AG04450 (cell line): ENCODE measurements around the gene ITGAE. TPM values are rescaled to one million over a fixed set of nuclear protein-coding genes. Genes with fewer than 3 reads are reported as not detected.

Experiments used
- CTCF ChIA-PET: fragments of 300-600, 350-600 bp; formaldehyde crosslinking; extraction: SDS; loops from one replicate; lab custom pipeline; 2022; ENCODE audit warnings: antibody characterized with exemption, inconsistent platforms; lab: Charles Lee
- POLR2A ChIA-PET: fragments of 350-600 bp; formaldehyde crosslinking; extraction: SDS; loops from one replicate; lab custom pipeline; 2021; ENCODE audit warnings: antibody characterized with exemption, inconsistent platforms; lab: Yijun Ruan, JAX
- DNase-seq: peaks from one replicate; pipeline ENCODE4 v3.0.0-alpha.2; 2011; ENCODE audit warnings: low read depth, low spot score
- H3K27ac ChIP-seq: one replicate; pipeline ENCODE4 v1.5.1; 2012; ENCODE audit warnings: low read depth, low read length, control low read depth
- H3K27me3 ChIP-seq: one replicate; pipeline ENCODE4 v1.6.0; 2012; ENCODE audit warnings: low read length; ENCODE audit not compliant: control insufficient read depth, insufficient read depth
- H3K4me3 ChIP-seq: 2 replicates; pipeline ENCODE4 v1.5.1; 2011; ENCODE audit warnings: mild to moderate bottlenecking, low read depth, low read length, control low read depth
- H3K9me3 ChIP-seq: 2 replicates; pipeline ENCODE4 v1.5.1; 2012; ENCODE audit warnings: low read length; ENCODE audit not compliant: control insufficient read depth, insufficient read depth
- polyA plus RNA-seq: library from polyadenylated mRNA; depleted of rRNA; stranded (reverse); fragments of >200 nt; gene quantifications from 2 replicates; pipeline ENCODE4 v1.2.3, GENCODE V29; 2011
- TF ChIP-seq, protein P1 (sequence below): IDR thresholded peaks from 2 replicates; pipeline ENCODE4 v1.5.1; 2011; ENCODE audit warnings: low read depth, low read length, control low read depth, inconsistent platforms

Gene ITGAE
- polyA plus RNA-seq, 1 experiment, result 98.1 TPM

DNA sequence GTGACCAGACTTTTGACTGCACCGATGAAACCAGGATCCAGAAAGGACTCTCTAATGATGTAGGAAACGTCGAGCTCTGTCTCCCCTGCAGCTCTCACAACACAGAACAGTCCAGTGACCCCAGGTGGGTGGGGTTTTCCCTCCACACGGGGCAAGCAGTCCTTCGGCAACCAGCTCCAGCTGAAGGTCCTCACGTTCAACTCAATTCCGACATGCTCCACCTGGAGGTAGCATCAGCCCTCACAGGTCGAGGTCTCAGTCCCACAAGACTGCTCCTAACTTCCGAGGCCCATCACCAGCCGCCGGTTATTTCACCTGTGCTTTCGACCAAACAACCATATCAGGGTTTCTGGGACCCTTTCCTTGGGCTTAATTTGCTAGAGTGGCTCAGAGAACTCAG is 28.2 kb downstream of the ITGAE start:
- ChIA-PET CTCF (interaction anchor here (0.6 to 2.0 kb wide), 3 partner anchors 35 to 90 kb away, joined by 3 to 5 read pairs (median 3); no protein-coding TSS in a partner anchor), POLR2A (interaction anchor here (0.6 kb wide), 1 partner anchor 138 kb away, joined by 3 read pairs; no protein-coding TSS in a partner anchor)
- TF ChIP-seq, protein P1, sequence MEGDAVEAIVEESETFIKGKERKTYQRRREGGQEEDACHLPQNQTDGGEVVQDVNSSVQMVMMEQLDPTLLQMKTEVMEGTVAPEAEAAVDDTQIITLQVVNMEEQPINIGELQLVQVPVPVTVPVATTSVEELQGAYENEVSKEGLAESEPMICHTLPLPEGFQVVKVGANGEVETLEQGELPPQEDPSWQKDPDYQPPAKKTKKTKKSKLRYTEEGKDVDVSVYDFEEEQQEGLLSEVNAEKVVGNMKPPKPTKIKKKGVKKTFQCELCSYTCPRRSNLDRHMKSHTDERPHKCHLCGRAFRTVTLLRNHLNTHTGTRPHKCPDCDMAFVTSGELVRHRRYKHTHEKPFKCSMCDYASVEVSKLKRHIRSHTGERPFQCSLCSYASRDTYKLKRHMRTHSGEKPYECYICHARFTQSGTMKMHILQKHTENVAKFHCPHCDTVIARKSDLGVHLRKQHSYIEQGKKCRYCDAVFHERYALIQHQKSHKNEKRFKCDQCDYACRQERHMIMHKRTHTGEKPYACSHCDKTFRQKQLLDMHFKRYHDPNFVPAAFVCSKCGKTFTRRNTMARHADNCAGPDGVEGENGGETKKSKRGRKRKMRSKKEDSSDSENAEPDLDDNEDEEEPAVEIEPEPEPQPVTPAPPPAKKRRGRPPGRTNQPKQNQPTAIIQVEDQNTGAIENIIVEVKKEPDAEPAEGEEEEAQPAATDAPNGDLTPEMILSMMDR, result no peak
- peaks cover 5% of the 10 kb centered on the region for H3K9me3 ChIP-seq
- H3K27me3 ChIP-seq, result no peaks in the 10 kb centered on the region
- DNase-seq, result no peak
- H3K4me3 ChIP-seq, result no peak overlapping the region
- no peak overlapping the region for H3K27ac ChIP-seq

DNA sequence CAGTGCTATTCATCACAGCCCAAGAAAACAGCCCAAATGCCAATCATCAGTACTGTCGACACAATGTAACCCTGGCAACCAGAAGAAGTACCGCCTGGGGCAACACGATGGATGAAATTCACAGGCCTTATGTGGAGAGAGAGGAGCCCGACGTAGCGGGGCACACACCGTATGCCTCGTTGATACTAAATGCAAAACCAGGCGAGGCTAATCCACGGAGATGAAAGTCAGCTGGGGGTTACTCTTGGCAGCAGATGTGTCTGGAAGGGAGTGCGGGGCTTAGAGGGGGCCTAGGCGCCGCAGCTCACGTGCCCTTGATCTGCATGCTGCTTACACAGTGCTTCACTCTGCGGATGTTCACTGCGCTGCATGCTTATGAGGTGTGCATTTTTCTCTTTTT is 29.8 kb downstream of the ITGAE start:
- ChIA-PET CTCF (no interaction called here), POLR2A (interaction anchor here (0.7 kb wide), 1 partner anchor 371 kb away, joined by 4 read pairs; no protein-coding TSS in a partner anchor)
- peaks cover 10% of the 10 kb centered on the region for H3K9me3 ChIP-seq
- H3K4me3 ChIP-seq, result no peak overlapping the region
- H3K27ac ChIP-seq, result no peak overlapping the region
- H3K27me3 ChIP-seq, result no peaks in the 10 kb centered on the region
- TF ChIP-seq, protein P1, result no peak
- no peak for DNase-seq

DNA sequence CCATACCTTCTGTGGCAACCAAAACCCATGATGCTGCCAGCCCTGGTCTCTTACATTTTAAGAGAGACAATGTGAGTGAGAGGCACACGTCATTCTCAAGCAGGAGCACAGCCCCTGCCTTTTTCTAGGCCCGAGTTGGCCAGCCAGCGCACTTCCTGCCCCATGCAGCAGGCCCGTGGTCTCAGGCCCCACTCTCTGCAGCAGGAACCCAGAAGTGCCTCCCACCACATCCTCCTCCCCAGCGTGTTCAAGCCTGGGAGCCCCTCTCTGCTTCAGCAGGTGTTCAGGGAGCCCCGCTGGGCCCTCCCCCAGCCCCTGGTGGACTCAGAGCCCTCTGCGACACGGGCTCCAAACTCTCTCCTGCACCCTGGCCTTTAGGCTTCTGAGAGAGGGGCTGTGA is 30.5 kb downstream of the ITGAE start:
- ChIA-PET POLR2A (no interaction called here), CTCF (no interaction called here)
- no peaks in the 10 kb centered on the region for H3K27me3 ChIP-seq
- H3K27ac ChIP-seq, result no peak overlapping the region
- DNase-seq, result no peak
- H3K9me3 ChIP-seq, result peaks cover 14% of the 10 kb centered on the region
- no peak overlapping the region for H3K4me3 ChIP-seq
- TF ChIP-seq, protein P1, result no peak

DNA sequence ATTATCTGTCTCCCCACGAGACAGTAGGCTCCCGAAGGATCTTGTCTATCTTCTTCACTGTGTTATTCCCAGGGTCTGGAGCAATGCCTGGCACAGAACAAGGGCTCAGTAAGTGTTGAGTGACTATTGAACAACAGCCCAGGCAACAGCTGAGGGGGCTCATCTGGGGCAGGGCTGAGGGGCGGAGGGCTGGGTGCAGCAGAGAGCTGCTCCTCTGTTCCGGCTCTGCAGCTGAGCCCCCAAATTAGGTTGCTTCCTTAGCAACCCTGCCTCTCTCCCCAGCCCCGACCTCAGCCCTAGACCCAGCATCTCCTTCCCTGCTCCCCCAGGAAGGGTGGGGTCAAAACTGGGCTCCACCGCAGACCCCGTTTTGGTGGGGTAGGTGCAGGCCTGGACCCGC is 32.2 kb downstream of the ITGAE start:
- TF ChIP-seq, protein P1, result no peak
- Histone ChIP-seq H3K9me3 (peaks cover 14% of the 10 kb centered on the region), H3K27me3 (no peaks in the 10 kb centered on the region), H3K27ac (no peak overlapping the region), H3K4me3 (no peak overlapping the region)
- POLR2A ChIA-PET, result no interaction called here
- DNase-seq, result no peak
- CTCF ChIA-PET, result no interaction called here

DNA sequence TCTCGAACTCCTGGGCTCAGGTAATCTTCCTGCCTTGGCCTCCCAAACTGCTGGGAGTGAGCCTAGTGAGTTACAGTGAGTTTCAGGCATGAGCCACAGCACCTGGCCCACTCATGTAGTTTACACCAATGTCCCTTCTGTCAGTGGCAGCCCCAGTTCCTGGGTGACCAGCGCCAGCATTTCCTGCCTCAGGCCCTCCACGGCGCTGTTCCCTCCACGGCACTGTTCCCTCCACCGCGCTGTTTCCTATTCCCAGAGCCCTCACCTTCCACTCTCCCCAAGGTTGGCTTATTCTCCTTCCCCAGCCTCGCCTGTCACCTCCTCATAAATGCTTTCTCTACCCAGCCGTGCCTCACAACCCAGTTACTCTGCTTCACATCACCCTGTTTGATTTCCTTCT is 32.6 kb downstream of the ITGAE start:
- Histone ChIP-seq H3K27ac (no peak overlapping the region), H3K27me3 (no peaks in the 10 kb centered on the region), H3K9me3 (peaks cover 14% of the 10 kb centered on the region), H3K4me3 (no peak overlapping the region)
- no peak for DNase-seq
- POLR2A ChIA-PET, result no interaction called here
- CTCF ChIA-PET, result no interaction called here
- TF ChIP-seq, protein P1, result no peak
